Left forelimb (tissue), 1 donor: ENCODE results near the gene PHOX2B.
"Not testable (repeated sequence)": the region's sequence is repeated elsewhere in the genome, so short reads cannot be mapped to it uniquely, and the experiment has no call there.

Experiments
- DNase-seq: peaks from one replicate; pipeline ENCODE4 v3.0.0-alpha.2; 2018; ENCODE audit warnings: low spot score

PHOX2B gene

GRCh38 chr4:41711654-41712053, 36.9 kb downstream of the PHOX2B start:
- not testable (repeated sequence) for DNase-seq

- DNase-seq: no peak
Measured at GRCh38 chr4:41709844-41710481, 38.6 kb downstream of the PHOX2B start.

DNA sequence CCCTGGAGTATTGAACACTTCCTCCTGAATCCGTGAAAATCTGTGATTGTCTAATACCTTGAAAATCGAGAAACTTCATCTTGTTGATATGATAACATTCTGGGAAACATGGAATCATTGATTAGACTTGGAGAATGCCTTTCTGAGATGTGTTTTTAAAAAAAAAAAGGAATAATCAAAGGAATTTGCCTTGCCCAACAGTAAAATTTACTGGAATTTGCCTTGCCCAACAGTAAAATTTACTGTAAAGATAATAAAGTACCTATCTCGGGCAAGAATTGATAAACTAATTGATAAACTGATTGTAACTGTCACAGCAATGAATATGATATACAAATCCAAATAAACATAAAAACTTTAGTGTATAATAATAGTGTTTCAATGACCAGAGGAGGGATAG, 44.7 kb downstream of the PHOX2B start:
- DNase-seq: no peak

GRCh38 chr4:41702770-41703169, 45.8 kb downstream of the PHOX2B start:
- no peak for DNase-seq

DNA sequence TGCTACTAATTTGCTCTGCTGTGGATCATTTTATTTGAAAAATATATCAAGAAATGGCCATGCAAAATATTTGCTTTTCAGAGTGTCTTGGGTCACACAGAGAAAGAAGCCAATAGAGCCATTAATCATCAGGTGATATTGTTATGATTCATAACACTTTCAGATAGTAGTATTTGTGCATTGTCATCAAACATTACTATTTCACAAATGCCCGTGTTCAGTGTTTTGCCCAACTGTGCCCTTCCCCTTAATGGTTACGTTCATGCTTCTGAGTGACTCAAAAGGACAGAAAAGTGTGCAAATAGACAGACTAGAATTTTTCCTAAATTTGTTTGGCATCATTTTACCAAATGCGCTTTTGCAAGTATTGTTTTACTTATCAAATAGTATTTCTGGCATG, 46.5 kb downstream of the PHOX2B start:
- DNase-seq: no peak

DNA sequence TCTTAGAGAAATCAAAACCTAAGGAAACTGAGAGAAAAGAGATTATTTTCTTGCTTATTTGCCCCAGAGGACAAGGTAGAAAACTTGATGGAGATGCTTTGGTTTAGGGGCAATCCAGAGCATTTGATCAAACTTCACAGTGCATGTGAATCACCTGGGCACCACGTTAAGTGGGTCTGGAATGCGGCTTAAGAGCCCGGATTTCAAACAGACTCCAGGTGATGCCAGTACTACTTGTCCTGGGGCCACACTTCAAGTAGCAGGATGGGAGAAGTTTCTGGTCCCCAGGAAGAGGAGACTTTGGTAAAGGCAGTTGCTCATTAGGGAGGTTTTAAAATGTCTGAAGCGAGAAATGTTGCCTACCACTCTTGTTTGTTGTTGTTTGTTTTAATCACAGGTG, 51.8 kb downstream of the PHOX2B start:
- DNase-seq: no peak

DNA sequence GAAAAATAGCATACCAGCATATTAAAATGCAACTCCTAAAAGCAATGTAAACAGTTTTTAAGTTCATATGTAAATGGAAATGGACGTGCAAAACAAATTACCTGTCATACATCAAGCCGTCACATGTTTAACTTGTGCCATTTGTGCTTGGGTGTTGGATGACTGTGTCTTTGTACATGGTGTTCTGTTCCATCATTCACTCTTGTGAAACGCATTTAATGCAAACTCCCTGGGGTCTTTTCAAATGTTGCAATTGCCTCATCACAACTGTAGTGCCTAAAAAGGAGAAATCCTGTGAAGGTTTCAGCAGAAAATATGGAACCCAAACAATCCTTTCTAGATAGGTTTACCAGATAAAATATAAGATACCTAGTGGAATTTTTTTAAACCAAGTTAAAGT, 52.4 kb downstream of the PHOX2B start:
- no peak for DNase-seq
